PC-3 (cell line): ENCODE results near the gene IFFO2. TPM values are rescaled to one million over a fixed set of nuclear protein-coding genes. Genes with fewer than 3 reads are reported as not detected.
A peak's percentile ranks its signal among the peaks of the same experiment; 100 is the strongest.

Source experiments
- ATAC-seq: fragments of 200-7000 bp; cut with Tn5 transposase; 2 replicates; pipeline ENCODE4 v1.9.1; 2020; ENCODE audit warnings: mild to moderate bottlenecking, moderate library complexity
- BruUV-seq: library from RNA; stranded (reverse); fragments of 400-500 nt; replicated peaks from 2 replicates; lab custom pipeline; 2021; lab: Mats Ljungman, UMichigan
- CTCF ChIA-PET: fragments of 300-600 bp; sonication (Branson Sonifier 250); formaldehyde crosslinking; loops from one replicate; lab custom pipeline; 2022; ENCODE audit warnings: antibody characterized with exemption; lab: Charles Lee
- POLR2A ChIA-PET: fragments of 300-600 bp; sonication (Branson Sonifier 250); formaldehyde crosslinking; loops from one replicate; lab custom pipeline; 2022; ENCODE audit warnings: antibody characterized with exemption; ENCODE audit not compliant: unreplicated experiment; lab: Charles Lee
- DNase-seq: peaks from one replicate; pipeline ENCODE4 v3.0.0-alpha.2; 2015
- H2AFZ ChIP-seq: fragments of 300-600 bp; sonication (generic); 2 replicates; pipeline ENCODE4 v1.6.0; 2016; ENCODE audit warnings: antibody characterized with exemption, low read length
- H3F3A ChIP-seq: fragments of 300-600 bp; sonication (generic); one replicate; pipeline ENCODE4 v1.6.0; 2017; ENCODE audit warnings: antibody characterized with exemption, low read length, control low read depth, mild to moderate bottlenecking; ENCODE audit not compliant: unreplicated experiment
- H3K27ac ChIP-seq: fragments of 300-600 bp; sonication (generic); 2 replicates; pipeline ENCODE4 v1.5.1; 2016; ENCODE audit warnings: mild to moderate bottlenecking, low read length
- H3K27me3 ChIP-seq: fragments of 300-600 bp; sonication (generic); 2 replicates; pipeline ENCODE4 v1.6.1; 2016; ENCODE audit warnings: low read length, mixed read lengths
- H3K36me3 ChIP-seq: fragments of 300-600 bp; sonication (generic); 2 replicates; pipeline ENCODE4 v1.6.1; 2016; ENCODE audit warnings: low read depth, mixed run types, low read length, mixed read lengths
- H3K4me1 ChIP-seq: fragments of 300-600 bp; sonication (generic); 2 replicates; pipeline ENCODE4 v1.5.1; 2016; ENCODE audit warnings: low read length; ENCODE audit not compliant: insufficient read depth
- H3K4me2 ChIP-seq: fragments of 300-600 bp; sonication (generic); 2 replicates; pipeline ENCODE4 v1.6.0; 2016; ENCODE audit warnings: low read length
- H3K4me3 ChIP-seq: fragments of 300-600 bp; sonication (generic); 2 replicates; pipeline ENCODE4 v1.5.1; 2016; ENCODE audit warnings: mild to moderate bottlenecking, low read length, mixed read lengths
- H3K79me2 ChIP-seq: fragments of 300-600 bp; sonication (generic); 2 replicates; pipeline ENCODE4 v1.6.1; 2017; ENCODE audit warnings: low read length, mixed read lengths
- H3K9ac ChIP-seq: fragments of 300-600 bp; sonication (generic); 2 replicates; pipeline ENCODE4 v1.6.0; 2016; ENCODE audit warnings: mild to moderate bottlenecking, low read length
- H3K9me2 ChIP-seq: fragments of 300-600 bp; sonication (generic); replicated peaks from 2 replicates; pipeline ENCODE4 v1.6.1; 2016; ENCODE audit warnings: mixed run types, low read length, mixed read lengths
- H3K9me3 ChIP-seq: fragments of 300-600 bp; sonication (generic); 2 replicates; pipeline ENCODE4 v1.6.1; 2016; ENCODE audit warnings: low read length, mixed read lengths
- H4K20me1 ChIP-seq: fragments of 300-600 bp; sonication (generic); 2 replicates; pipeline ENCODE4 v1.6.1; 2016; ENCODE audit warnings: low read length, mixed read lengths
- CTCF ChIP-seq: fragments of 300-600 bp; sonication (generic); conservative IDR thresholded peaks from 2 replicates; pipeline ENCODE4 v1.5.1; 2017; ENCODE audit warnings: antibody characterized with exemption, low read depth, mild to moderate bottlenecking, low read length
- EZH2 ChIP-seq: fragments of 300-600 bp; sonication (generic); IDR thresholded peaks from one replicate; pipeline ENCODE4 v1.6.1; 2017; ENCODE audit warnings: antibody characterized with exemption, mild to moderate bottlenecking, low read length; ENCODE audit not compliant: unreplicated experiment
- EZH2phosphoT487 ChIP-seq: fragments of 300-600 bp; sonication (generic); IDR thresholded peaks from 2 replicates; pipeline ENCODE4 v1.6.1; 2018; ENCODE audit warnings: mild to moderate bottlenecking, antibody characterized with exemption, low read length, borderline replicate concordance
- intact Hi-C: fragments of 100-400 bp; cut with micrococcal nuclease; formaldehyde crosslinking; loops from 2 replicates; pipeline ENCODE4 v1.9.0; 2023
- total RNA-seq: library from RNA; depleted of rRNA; stranded (reverse); fragments of >200 nt; gene quantifications from 2 replicates; pipeline ENCODE4 v1.2.3, GENCODE V29; 2014

The IFFO2 gene
- total RNA-seq, 1 experiment from 2014 or later, result 30.7 TPM

GRCh38 chr1:18875796-18876128 is 80.7 kb downstream of the IFFO2 start:
- DNase-seq, result no peak
- ATAC-seq, result no peak
- no peak overlapping the region for H2AFZ ChIP-seq
- no peaks in the 10 kb centered on the region for H3K9me3 ChIP-seq
- H3K9me2 ChIP-seq, result no peaks in the 10 kb centered on the region
- ChIA-PET CTCF (interaction anchor here (0.6 to 1.3 kb wide), 4 partner anchors 70 to 279 kb away, joined by 3 to 8 read pairs (median 6); no protein-coding TSS in a partner anchor), POLR2A (no interaction called here)
- no peaks in the 10 kb centered on the region for H3K36me3 ChIP-seq
- H3K4me1 ChIP-seq, result no peaks in the 10 kb centered on the region
- no peak overlapping the region for H3K4me3 ChIP-seq
- no peaks in the 10 kb centered on the region for H3F3A ChIP-seq
- H3K27ac ChIP-seq, result no peak overlapping the region
- H3K79me2 ChIP-seq, result no peaks in the 10 kb centered on the region
- TF ChIP-seq CTCF (no peak), EZH2 (no peak), EZH2phosphoT487 (no peak)
- intact Hi-C loops, result loop anchor here (1.0 kb wide), 1 partner anchor 278 kb away; no protein-coding TSS in a partner anchor
- no peak overlapping the region for H3K4me2 ChIP-seq
- H4K20me1 ChIP-seq, result no peaks in the 10 kb centered on the region
- H3K9ac ChIP-seq, result no peak overlapping the region
- no TSS peak for BruUV-seq
- H3K27me3 ChIP-seq, result no peaks in the 10 kb centered on the region

GRCh38 chr1:18875107-18875795 is 81.2 kb downstream of the IFFO2 start:
- no TSS peak for BruUV-seq
- no peaks in the 10 kb centered on the region for H3K4me1 ChIP-seq
- no peaks in the 10 kb centered on the region for H3K9me3 ChIP-seq
- no peak overlapping the region for H3K4me2 ChIP-seq
- H3K4me3 ChIP-seq, result no peak overlapping the region
- no peaks in the 10 kb centered on the region for H3K79me2 ChIP-seq
- H4K20me1 ChIP-seq, result no peaks in the 10 kb centered on the region
- no peak overlapping the region for H3K27ac ChIP-seq
- H3F3A ChIP-seq, result no peaks in the 10 kb centered on the region
- no peak for TF ChIP-seq EZH2phosphoT487
- TF ChIP-seq EZH2, result no peak
- peak; percentile 83 for TF ChIP-seq CTCF
- peak; percentile 95 for ATAC-seq
- ChIA-PET CTCF (interaction anchor here (0.6 to 1.3 kb wide), 4 partner anchors 70 to 278 kb away, joined by 3 to 8 read pairs (median 6); no protein-coding TSS in a partner anchor), POLR2A (no interaction called here)
- H3K9ac ChIP-seq, result no peak overlapping the region
- H2AFZ ChIP-seq, result peak overlapping the region; percentile 48; the same call in 1 of the 2 replicates
- DNase-seq, result peak; percentile 88
- H3K9me2 ChIP-seq, result no peaks in the 10 kb centered on the region
- no peaks in the 10 kb centered on the region for H3K36me3 ChIP-seq
- intact Hi-C loops, result loop anchor here (1.0 kb wide), 1 partner anchor 278 kb away; no protein-coding TSS in a partner anchor
- H3K27me3 ChIP-seq, result no peaks in the 10 kb centered on the region

- intact Hi-C loops, result no loop called here
- no peaks in the 10 kb centered on the region for H3F3A ChIP-seq
- no peak for DNase-seq
- H3K27me3 ChIP-seq, result no peaks in the 10 kb centered on the region
- no peak for TF ChIP-seq EZH2phosphoT487
- no peak for TF ChIP-seq EZH2
- no peak for TF ChIP-seq CTCF
- no peak for ATAC-seq
- H2AFZ ChIP-seq, result no peak overlapping the region
- BruUV-seq, result no TSS peak
- H3K9me3 ChIP-seq, result no peaks in the 10 kb centered on the region
- no peaks in the 10 kb centered on the region for H3K9me2 ChIP-seq
- no peak overlapping the region for H3K4me2 ChIP-seq
- no peak overlapping the region for H3K4me3 ChIP-seq
- ChIA-PET POLR2A (no interaction called here), CTCF (interaction anchor here (1.3 kb wide), 1 partner anchor 277 kb away, joined by 7 read pairs; no protein-coding TSS in a partner anchor)
- no peaks in the 10 kb centered on the region for H4K20me1 ChIP-seq
- no peaks in the 10 kb centered on the region for H3K79me2 ChIP-seq
- no peak overlapping the region for H3K27ac ChIP-seq
- H3K4me1 ChIP-seq, result no peaks in the 10 kb centered on the region
- H3K9ac ChIP-seq, result no peak overlapping the region
- H3K36me3 ChIP-seq, result no peaks in the 10 kb centered on the region
Measured at GRCh38 chr1:18874600-18874999, 81.9 kb downstream of the IFFO2 start.
